Thymus (tissue), 11 donors: Measurements from ENCODE around the gene RAPSN. TPM values are rescaled to one million over a fixed set of nuclear protein-coding genes. Genes with fewer than 3 reads are reported as not detected.
"Not testable (repeated sequence)": the region's sequence is repeated elsewhere in the genome, so short reads cannot be mapped to it uniquely, and the experiment has no call there.

Experiments
- DNase-seq, 9 donors: peaks; one replicate each; pipeline ENCODE4 v3.0.0-alpha.2; 2013; ENCODE audit warnings: low spot score in 9 of 9, low read depth in 6 of 9, missing footprints in 1 of 9
- H3K27ac ChIP-seq, 2 donors: one replicate each; pipeline ENCODE4 v1.5.1; 2013; ENCODE audit warnings: control low read depth in 1 of 2, low read depth in 1 of 2, low read length in 1 of 2, mild to moderate bottlenecking in 1 of 2, moderate library complexity in 1 of 2
- H3K27me3 ChIP-seq, 2 donors: one replicate each; pipeline ENCODE4 v1.5.1; 2013; ENCODE audit warnings: low read length in 1 of 2; ENCODE audit not compliant: control insufficient read depth in 2 of 2, insufficient read depth in 1 of 2
- H3K36me3 ChIP-seq, 2 donors: one replicate each; pipeline ENCODE4 v1.5.1; 2013; ENCODE audit warnings: low read length in 1 of 2, mild to moderate bottlenecking in 1 of 2, moderate library complexity in 1 of 2; ENCODE audit not compliant: control insufficient read depth in 2 of 2, insufficient read depth in 2 of 2
- H3K4me1 ChIP-seq, 2 donors: one replicate each; pipeline ENCODE4 v1.5.1; 2013; ENCODE audit warnings: low read length in 2 of 2; ENCODE audit not compliant: control insufficient read depth in 2 of 2, insufficient read depth in 2 of 2
- H3K4me3 ChIP-seq, 2 donors: one replicate each; pipeline ENCODE4 v1.5.1; 2013; ENCODE audit warnings: low read length in 2 of 2, control low read depth in 1 of 2, mild to moderate bottlenecking in 1 of 2
- H3K9me3 ChIP-seq, 2 donors: one replicate each; pipeline ENCODE4 v1.5.1; 2013; ENCODE audit warnings: low read length in 1 of 2, mild to moderate bottlenecking in 1 of 2; ENCODE audit not compliant: control insufficient read depth in 2 of 2, insufficient read depth in 1 of 2
- WGBS: extraction: QIAGEN DNeasy Blood & Tissue Kit; methylation state at CpG from one replicate; pipeline ENCODE4 v1.1.7; 2013; 5-methylcytosine and 5-hydroxymethylcytosine counted together
- polyA plus RNA-seq: library from polyadenylated mRNA; stranded (reverse); fragments of 200-250 nt; gene quantifications from one replicate; pipeline ENCODE4 v1.2.3, GENCODE V29; 2013
- total RNA-seq: library from RNA; stranded (reverse); fragments of 120-200 nt; gene quantifications from one replicate; pipeline ENCODE4 v1.2.4, GENCODE V29; 2013
- donor health status: healthy.

The RAPSN gene
- total and polyA plus RNA-seq, 2 donors = 0.42 to 0.66 TPM

GRCh38 chr11:47468598-47469214 is 19.8 kb upstream of the RAPSN start:
- H3K9me3 ChIP-seq = no peaks in the 10 kb centered on the region
- H3K27me3 ChIP-seq = no peaks in the 10 kb centered on the region
- H3K4me1 ChIP-seq = peaks cover 0 to 5% of the 10 kb centered on the region in 2 donors
- 97% methylated on average over 8 of the region's 8 CpGs for WGBS
- H3K36me3 ChIP-seq = peaks cover 73 to 94% of the 10 kb centered on the region in 2 donors
- no peak for DNase-seq
- no peak overlapping the region for H3K4me3 ChIP-seq
- peak overlapping the region in 1 of 2 donors; percentile 37 for H3K27ac ChIP-seq

GRCh38 chr11:47467357-47467756 is 18.4 kb upstream of the RAPSN start:
- Histone ChIP-seq H3K27me3 (no peaks in the 10 kb centered on the region), H3K4me1 (peaks cover 0 to 5% of the 10 kb centered on the region in 2 donors), H3K27ac (no peak overlapping the region), H3K4me3 (no peak overlapping the region), H3K9me3 (no peaks in the 10 kb centered on the region), H3K36me3 (peaks cover 65 to 81% of the 10 kb centered on the region in 2 donors)
- 99% methylated on average over 7 of the region's 7 CpGs for WGBS
- no peak for DNase-seq

- Histone ChIP-seq H3K4me3 (no peak overlapping the region), H3K27me3 (no peaks in the 10 kb centered on the region), H3K27ac (peak overlapping the region in 1 of 2 donors; percentile 11), H3K36me3 (peaks cover 65 to 76% of the 10 kb centered on the region in 2 donors), H3K9me3 (no peaks in the 10 kb centered on the region), H3K4me1 (peaks cover 0 to 5% of the 10 kb centered on the region in 2 donors)
- 97% methylated on average over 4 of the region's 4 CpGs for WGBS
- no peak for DNase-seq
These were observed 17.8 kb upstream of the RAPSN start for GRCh38 chr11:47466701-47467250.

- WGBS = 90% methylated on average over 5 of the region's 5 CpGs
- no peak overlapping the region for H3K27ac ChIP-seq
- no peaks in the 10 kb centered on the region for H3K27me3 ChIP-seq
- DNase-seq = no peak
- H3K4me1 ChIP-seq = peaks cover 0 to 5% of the 10 kb centered on the region in 2 donors
- H3K36me3 ChIP-seq = peaks cover 63 to 70% of the 10 kb centered on the region in 2 donors
- H3K9me3 ChIP-seq = no peaks in the 10 kb centered on the region
- H3K4me3 ChIP-seq = no peak overlapping the region
These were observed 17.3 kb upstream of the RAPSN start for GRCh38 chr11:47466201-47466600.

- Histone ChIP-seq H3K4me3 (no peak overlapping the region), H3K9me3 (no peaks in the 10 kb centered on the region), H3K4me1 (peaks cover 0 to 5% of the 10 kb centered on the region in 2 donors), H3K36me3 (peaks cover 56% of the 10 kb centered on the region in 2 donors), H3K27me3 (no peaks in the 10 kb centered on the region), H3K27ac (no peak overlapping the region)
- WGBS = 97% methylated on average over 5 of the region's 5 CpGs
- DNase-seq = no peak
These were observed 15.5 kb upstream of the RAPSN start for GRCh38 chr11:47464483-47464882.

GRCh38 chr11:47461876-47462275 is 12.9 kb upstream of the RAPSN start:
- Histone ChIP-seq H3K27me3 (no peaks in the 10 kb centered on the region), H3K27ac (no peak overlapping the region), H3K4me1 (no peaks in the 10 kb centered on the region), H3K9me3 (no peaks in the 10 kb centered on the region), H3K4me3 (no peak overlapping the region), H3K36me3 (peaks cover 35% of the 10 kb centered on the region in 2 donors)
- DNase-seq = no peak
- 98% methylated on average over 7 of the region's 7 CpGs for WGBS

- 99% methylated on average over 2 of the region's 2 CpGs for WGBS
- no peak for DNase-seq
These were observed 11.8 kb upstream of the RAPSN start for GRCh38 chr11:47460571-47461235.

GRCh38 chr11:47454258-47454671 is 5.3 kb upstream of the RAPSN start:
- WGBS = 32% methylated on average over 8 of the region's 8 CpGs
- not testable (repeated sequence) for H3K9me3 ChIP-seq, H3K27me3 ChIP-seq, H3K36me3 ChIP-seq, H3K4me1 ChIP-seq, H3K4me3 ChIP-seq
- peak overlapping the region in 1 of 2 donors; percentile 26 for H3K27ac ChIP-seq
- DNase-seq = peak; percentile 64 to 92 (median 79)

More at GRCh38 chr11:47460571-47461235, 11.8 kb upstream of the RAPSN start:
- Histone ChIP-seq H3K4me1 (no peaks in the 10 kb centered on the region), H3K27ac (no peak overlapping the region), H3K27me3 (no peaks in the 10 kb centered on the region), H3K4me3 (no peak overlapping the region), H3K9me3 (no peaks in the 10 kb centered on the region), H3K36me3 (peaks cover 25 to 32% of the 10 kb centered on the region in 2 donors)

GRCh38 chr11:47453365-47453764 is 4.4 kb upstream of the RAPSN start:
- Histone ChIP-seq H3K4me1 (peaks cover 0 to 5% of the 10 kb centered on the region in 2 donors), H3K9me3 (no peaks in the 10 kb centered on the region), H3K27ac (no peak overlapping the region), H3K36me3 (peaks cover 0 to 1% of the 10 kb centered on the region in 2 donors), H3K4me3 (no peak overlapping the region), H3K27me3 (no peaks in the 10 kb centered on the region)
- DNase-seq = no peak
- 96% methylated on average over 8 of the region's 8 CpGs for WGBS
